LoVo (cell line): ENCODE measurements around the gene VAV2.
"Not testable (repeated sequence)": the region's sequence is repeated elsewhere in the genome, so short reads cannot be mapped to it uniquely, and the experiment has no call there.

Experiments
- DNase-seq: peaks from one replicate; pipeline ENCODE4 v3.0.0-alpha.2; 2016; ENCODE audit warnings: low spot score

The VAV2 gene

GRCh38 chr9:133914442-133915342 lies 77.4 kb downstream of the VAV2 start:
- DNase-seq: no peak

DNA sequence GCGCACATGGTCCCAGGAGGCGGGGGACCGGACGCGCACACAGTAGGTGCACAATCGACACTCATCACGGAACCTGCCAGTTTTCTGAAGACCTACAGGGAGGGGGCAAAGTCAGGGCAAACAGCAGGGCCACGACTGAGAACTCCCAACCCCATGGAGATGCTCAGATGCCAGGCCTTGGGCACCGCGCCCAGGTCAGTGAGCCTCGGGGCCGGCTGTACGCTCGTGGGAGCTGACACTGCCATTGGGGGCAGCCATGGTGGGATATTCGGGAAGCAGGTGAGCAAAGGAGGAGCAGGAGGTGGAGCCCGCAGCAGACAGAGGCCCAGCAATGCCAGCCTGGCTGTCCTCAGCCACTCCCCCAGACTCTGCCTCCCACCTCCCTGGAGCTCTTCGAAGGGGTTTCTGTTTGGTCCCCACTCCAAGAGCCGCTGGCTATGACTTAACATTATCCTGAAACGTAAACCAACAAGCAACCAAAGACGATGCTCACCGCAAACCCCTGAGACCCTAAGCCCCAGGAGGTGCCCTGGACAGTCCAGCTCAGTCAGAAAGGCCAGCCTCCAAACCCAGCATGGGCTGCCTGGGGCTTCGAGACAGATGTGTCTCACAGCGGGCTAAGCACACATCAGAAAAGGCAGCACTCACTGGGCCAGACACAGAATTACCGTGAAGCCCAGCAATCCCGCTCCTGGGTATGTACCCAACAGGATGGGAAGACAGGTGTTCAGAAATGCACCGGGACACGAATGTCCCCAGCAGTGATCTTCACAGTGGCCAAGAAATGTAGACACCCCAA lies 78.4 kb downstream of the VAV2 start:
- DNase-seq: no peak

GRCh38 chr9:133910855-133911514 lies 81.1 kb downstream of the VAV2 start:
- no peak for DNase-seq

DNA sequence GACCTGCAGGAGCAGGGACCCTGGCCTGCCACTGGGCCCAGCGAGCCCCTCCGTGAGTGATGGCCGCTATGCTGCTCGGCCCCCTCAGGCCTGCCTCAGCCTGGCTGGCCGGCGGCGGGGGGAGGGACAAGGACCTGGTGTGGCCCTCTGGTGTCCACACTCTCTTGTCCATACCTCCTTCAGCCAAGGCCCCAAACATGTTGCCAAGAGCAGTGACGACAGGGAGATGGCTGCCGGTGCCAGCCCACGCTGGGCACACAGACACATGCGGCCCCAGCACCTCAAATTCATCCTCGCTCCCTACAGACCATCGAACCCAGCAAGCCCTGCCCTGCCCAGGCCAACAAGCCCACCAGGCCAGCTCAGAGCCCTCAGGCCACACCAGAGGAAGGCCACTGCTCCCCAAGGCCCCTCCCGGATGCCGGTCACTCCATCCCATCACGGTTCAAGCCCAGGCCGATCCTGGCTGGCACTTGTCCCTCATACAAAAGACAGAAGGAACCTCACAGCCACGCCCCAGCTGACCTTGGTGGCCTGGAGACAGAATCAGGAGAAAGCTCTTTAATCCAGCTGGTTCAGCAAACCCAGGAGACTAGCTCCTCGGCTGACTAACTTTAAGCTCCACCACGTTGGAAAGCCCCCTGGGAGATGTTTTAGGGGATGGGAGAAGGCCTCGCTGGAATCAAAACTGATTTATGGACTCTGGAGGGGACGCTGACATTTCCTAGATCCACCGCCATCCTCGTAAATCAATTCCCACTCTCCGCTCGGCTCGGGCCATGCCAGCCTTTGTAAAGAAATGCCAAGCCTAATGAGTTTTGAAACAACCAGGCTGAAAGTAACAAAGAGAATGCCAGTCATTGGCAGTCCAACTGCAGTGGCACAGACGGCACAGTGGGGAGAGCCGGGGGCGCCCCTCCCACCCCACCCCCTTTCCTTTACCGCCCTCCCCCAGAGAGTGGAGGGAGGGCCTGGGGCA lies 84.9 kb downstream of the VAV2 start:
- DNase-seq: no peak

- no peak for DNase-seq
Measured at GRCh38 chr9:133906218-133906617, 85.9 kb downstream of the VAV2 start.

- DNase-seq: no peak
Measured at GRCh38 chr9:133905493-133905892, 86.6 kb downstream of the VAV2 start.

GRCh38 chr9:133904346-133905090 lies 87.6 kb downstream of the VAV2 start:
- no peak for DNase-seq

DNA sequence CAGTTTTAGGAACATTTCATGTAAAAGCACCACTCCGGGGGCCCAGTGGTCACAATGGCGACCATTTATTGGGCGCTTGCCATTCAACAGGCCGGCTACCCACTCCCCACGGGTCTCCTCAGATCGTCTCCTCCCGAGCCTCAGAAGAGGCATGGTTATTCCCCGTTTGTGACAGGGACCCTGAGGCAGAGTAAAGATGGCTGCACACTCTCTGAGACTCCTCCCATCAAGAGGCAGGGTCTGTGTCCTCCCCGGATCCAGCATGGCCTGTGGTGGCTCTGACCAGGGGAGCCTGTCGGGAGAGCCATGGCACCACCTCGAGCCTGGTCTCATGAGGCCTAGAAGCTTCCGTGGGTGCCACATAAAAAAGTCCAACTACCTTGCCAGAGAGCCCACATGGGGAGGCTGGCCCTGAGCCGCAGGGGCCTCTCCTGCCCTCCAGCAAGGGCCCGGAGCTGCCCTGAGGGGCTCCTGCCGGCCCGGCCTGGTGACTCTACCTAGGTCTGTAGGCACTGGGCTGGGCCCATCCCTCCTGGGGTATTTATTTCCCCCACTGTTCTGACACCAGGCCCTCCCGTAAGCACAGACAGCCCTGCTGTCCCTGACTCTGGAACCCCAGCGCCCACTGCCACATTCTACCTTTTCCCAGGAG lies 90.8 kb downstream of the VAV2 start:
- no peak for DNase-seq

- DNase-seq: no peak
Measured at GRCh38 chr9:133897675-133898074, 94.4 kb downstream of the VAV2 start.

DNA sequence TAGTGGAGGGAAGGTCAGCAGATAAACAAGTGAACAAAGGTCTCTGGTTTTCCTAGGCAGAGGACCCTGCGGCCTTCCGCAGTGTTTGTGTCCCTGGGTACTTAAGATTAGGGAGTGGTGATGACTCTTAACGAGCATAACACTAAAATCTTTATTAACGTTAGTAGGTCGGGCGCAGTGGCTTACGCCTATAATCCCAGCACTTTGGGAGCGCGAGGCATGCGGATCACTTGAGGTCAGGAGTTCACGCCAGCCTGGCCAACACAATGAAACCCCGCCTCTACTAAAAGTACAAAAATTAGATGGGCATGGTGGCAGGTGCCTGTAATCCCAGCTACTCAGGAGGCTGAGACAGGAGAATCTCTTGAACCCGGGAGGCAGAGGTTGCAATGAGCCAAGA lies 96.1 kb downstream of the VAV2 start:
- not testable (repeated sequence) for DNase-seq

GRCh38 chr9:133895335-133895734 lies 96.8 kb downstream of the VAV2 start:
- DNase-seq: no peak

DNA sequence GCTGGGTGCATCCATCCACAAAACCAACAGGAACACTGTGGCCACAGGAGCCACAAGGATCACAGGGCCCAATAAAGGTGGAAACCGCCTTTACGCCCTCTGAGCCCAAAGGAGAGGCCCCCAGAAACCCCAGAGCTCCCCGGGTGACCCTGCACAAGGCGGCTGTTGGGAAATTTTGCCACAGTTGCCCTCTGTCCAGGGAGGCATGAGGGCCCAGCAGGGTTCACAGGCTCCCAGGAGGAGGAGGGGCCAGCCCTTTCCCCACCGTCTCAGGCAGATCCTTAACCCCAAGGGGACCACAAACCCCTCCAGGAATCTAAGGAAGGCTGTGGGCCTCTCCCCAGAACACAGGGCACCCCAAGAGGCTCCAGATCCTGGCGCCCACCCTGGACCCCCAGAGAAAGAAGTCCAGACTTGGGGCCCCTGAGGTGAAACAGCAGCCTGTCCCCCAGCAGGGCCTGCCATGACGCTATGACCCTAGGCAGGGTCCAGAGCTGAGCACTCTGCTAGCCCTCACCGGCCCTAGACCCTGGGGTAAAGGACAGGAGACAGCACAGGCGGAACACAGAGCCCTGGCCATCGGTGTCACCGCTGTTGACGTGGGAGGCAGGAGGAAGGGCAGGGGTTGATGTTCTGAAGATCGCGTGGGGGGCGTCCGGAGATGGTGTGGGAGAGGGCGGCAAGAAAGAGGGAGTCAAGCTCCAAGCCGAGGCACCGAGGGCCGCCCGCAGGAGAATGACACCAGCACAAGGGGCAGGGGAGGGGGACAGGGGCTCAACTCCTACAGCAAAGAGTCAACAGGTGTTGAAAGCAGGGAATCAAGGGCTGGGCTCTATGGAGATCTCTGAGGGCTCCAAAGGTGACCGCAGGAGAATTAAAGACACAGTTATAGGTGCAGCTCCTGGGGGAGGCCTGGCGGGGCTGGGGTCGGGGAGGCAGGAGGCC lies 97.5 kb downstream of the VAV2 start:
- no peak for DNase-seq

DNA sequence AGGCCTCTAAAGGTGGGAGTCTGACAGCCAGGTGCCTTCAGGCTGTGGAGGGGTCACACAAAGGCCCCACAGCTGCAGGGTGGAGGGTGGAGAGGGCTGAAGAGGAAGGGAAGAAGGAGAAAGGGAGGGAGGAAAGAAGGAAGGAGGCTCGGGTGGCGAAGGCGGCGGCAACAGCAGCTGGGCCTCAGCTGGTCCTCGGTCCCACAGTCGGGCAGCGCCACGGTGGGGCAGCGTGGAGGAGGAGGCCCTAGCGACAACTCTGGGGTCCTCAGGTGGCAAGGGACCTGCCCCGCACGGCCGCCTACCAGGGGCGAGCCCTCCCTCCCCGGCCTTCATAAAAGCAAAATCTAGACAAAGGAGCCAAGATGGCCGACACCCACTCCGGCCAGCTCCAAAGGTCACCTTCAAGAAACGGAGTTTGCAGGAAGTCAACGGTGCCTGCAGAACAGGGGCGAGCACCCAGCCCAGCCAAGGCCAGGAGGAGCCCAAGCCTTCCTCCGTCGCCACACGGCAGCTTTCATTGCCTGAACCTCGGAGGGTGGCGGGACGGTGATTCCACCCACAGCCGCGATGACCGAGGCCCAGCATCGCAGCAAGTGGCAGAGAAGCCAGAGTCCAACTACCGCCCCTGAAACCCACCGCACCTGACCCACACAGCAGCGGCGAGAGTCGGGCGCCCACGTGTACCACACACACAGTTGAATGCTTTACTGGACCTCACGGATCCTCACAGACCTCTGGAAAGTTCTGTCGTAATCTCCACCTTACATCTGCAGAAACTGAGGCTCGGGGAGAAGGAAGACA lies 98.7 kb downstream of the VAV2 start:
- no peak for DNase-seq

DNA sequence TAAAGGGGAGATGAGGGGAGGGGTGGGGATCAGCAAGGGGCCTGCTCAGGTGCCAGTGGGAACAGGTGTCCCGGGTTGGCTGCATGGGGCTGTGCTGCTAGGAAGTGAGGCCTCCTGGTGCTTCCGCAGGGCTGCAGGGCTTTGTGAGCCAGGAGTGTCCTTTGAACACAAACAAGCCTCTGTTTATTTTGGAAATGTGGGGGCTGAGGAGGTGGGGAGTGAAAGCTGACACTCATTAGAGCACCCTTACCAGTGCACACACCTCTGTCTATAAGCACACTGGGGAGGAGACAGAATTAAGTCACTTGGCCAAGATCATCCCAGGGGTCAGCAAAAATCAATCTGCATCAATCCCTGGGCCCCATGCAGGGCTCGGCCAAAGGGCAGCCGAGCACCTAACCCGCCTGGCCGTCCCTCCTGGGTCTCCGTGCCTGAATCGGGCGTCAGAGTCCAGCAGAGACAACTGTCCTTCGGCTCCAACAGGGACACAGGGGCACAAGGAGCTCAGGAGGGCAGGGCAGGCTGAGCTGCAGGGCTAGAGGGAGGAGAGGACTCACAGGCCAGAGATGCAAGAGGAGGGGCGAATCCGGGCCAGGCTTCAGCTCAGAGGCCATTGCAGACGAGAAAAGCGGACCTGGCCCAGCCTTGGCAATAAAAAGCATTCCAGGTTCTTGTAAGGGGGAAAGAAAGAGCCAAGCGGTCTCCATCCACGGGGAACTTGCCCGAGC lies 99.8 kb downstream of the VAV2 start:
- no peak for DNase-seq

DNA sequence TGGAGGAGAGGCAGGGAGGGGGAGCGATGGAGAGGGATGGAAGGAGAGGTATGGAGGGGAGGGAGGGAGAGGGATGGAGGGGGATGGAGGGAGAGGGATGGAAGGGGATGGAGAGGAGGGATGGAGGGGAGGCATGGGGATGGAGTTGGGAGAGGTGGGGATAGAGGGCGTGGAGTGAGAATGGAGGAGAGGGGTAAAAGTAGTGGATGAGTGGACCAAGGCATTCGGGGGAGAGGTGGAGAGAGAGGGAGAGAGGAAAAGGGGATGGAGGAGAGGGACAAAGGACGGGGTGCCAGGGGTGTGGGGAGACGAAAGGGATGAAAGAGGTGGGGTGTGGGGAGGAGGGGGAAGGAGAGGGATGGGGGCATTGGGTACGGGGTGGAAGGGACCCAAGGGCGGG lies 100.4 kb downstream of the VAV2 start:
- no peak for DNase-seq

- DNase-seq: no peak
Measured at GRCh38 chr9:133890583-133890982, 101.5 kb downstream of the VAV2 start.

- no peak for DNase-seq
Measured at GRCh38 chr9:133889584-133890301, 102.4 kb downstream of the VAV2 start.
